ENCODE results near the gene KRTAP4-2. TPM values are rescaled to one million over a fixed set of nuclear protein-coding genes. Genes with fewer than 3 reads are reported as not detected.
"Not testable (repeated sequence)": the region's sequence is repeated elsewhere in the genome, so short reads cannot be mapped to it uniquely, and the experiment has no call there.

KRTAP4-2 gene
- total and polyA plus RNA-seq, 11 donors: not detected

GRCh38 chr17:41160648-41161047 is 17.4 kb downstream of the KRTAP4-2 start, which contains the start of gene KRTAP4-4:
TSS of gene KRTAP4-4 (minus strand) at chr17:41160748. CDS start at chr17:41160691, 57 bp downstream.
- H3K27me3 ChIP-seq: peaks cover 0 to 37% (median 9%) of the 10 kb centered on the region in 9 donors
- intact Hi-C loops (cut with DNase I): no loop called here
- no peaks in the 10 kb centered on the region for H3K4me1 ChIP-seq
- 75 to 95% (median 82%) methylated on average over 1 of the region's 1 CpG for WGBS, 4 donors
- H3K9me3 ChIP-seq: no peaks in the 10 kb centered on the region
- H3K27ac ChIP-seq: no peak within 1 kb of the TSS
- DNase-seq: no peak
- no peak for ATAC-seq
- no peaks in the 10 kb centered on the region for H3K36me3 ChIP-seq
- TF ChIP-seq, protein P1, sequence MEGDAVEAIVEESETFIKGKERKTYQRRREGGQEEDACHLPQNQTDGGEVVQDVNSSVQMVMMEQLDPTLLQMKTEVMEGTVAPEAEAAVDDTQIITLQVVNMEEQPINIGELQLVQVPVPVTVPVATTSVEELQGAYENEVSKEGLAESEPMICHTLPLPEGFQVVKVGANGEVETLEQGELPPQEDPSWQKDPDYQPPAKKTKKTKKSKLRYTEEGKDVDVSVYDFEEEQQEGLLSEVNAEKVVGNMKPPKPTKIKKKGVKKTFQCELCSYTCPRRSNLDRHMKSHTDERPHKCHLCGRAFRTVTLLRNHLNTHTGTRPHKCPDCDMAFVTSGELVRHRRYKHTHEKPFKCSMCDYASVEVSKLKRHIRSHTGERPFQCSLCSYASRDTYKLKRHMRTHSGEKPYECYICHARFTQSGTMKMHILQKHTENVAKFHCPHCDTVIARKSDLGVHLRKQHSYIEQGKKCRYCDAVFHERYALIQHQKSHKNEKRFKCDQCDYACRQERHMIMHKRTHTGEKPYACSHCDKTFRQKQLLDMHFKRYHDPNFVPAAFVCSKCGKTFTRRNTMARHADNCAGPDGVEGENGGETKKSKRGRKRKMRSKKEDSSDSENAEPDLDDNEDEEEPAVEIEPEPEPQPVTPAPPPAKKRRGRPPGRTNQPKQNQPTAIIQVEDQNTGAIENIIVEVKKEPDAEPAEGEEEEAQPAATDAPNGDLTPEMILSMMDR (IDR thresholded peaks at IDR 0.05): no peak
- TF ChIP-seq POLR2A (IDR thresholded peaks at IDR 0.05): no peak
- no peak within 1 kb of the TSS for H3K4me3 ChIP-seq

DNA sequence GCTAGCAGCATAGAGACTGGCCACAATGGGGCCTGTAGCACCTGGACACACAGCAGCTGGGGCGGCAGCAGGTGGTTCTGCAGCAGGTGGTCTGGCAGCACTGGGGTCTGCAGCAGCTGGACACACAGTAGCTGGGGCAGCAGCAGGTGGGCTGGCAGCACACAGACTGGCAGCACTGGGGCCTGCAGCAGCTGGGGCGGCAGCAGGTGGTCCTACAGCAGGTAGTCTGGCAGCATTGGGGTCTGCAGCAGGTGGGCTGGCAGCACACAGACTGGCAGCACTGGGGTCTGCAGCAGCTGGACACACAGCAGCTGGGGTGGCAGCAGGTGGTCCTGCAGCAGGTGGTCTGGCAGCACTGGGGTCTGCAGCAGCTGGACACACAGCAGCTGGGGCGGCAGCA is 17.8 kb downstream of the KRTAP4-2 start:
- DNase-seq; H3K36me3 ChIP-seq; H3K27ac ChIP-seq; H3K4me3 ChIP-seq; H3K9me3 ChIP-seq; intact Hi-C loops (cut with DNase I); ATAC-seq; H3K4me1 ChIP-seq: not testable (repeated sequence)
- peaks cover 0 to 37% (median 9%) of the 10 kb centered on the region in 9 donors for H3K27me3 ChIP-seq
- WGBS, 4 donors: 63 to 93% (median 89%) methylated on average over 2 to 3 of the region's 3 CpGs

GRCh38 chr17:41153856-41154255 is 24.2 kb downstream of the KRTAP4-2 start:
- no peak for ATAC-seq
- intact Hi-C loops (cut with DNase I): no loop called here
- no peak for DNase-seq
- Histone ChIP-seq H3K27ac (no peak overlapping the region), H3K27me3 (peaks cover 0 to 46% (median 4%) of the 10 kb centered on the region in 9 donors), H3K4me3 (no peak overlapping the region), H3K9me3 (peaks cover 0 to 4% (median 0%) of the 10 kb centered on the region in 12 donors), H3K4me1 (no peaks in the 10 kb centered on the region), H3K36me3 (no peaks in the 10 kb centered on the region)
- TF ChIP-seq, protein P1 (IDR thresholded peaks at IDR 0.05): no peak
- no peak for TF ChIP-seq POLR2A (IDR thresholded peaks at IDR 0.05)
- 2 to 8% (median 3%) methylated on average over 2 of the region's 2 CpGs for WGBS, 4 donors

DNA sequence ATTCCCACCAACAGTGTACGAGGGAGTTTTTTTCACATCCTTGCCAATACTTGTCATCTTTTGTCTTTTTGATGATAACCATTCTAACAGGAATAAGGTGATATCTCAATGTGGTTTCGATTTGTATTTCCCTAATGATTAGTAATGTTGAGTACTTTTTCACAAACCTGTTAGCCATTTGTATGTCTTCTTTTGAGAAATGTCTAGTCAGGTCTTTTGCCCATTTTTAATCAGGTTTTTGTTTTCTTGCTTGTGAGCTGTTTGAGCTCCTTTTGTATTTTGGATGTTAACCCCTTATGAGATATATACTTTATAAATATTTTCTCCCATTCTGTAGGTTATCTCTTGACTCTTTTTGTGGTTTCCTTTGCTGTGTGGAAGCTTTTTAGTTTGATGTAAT is 26.5 kb downstream of the KRTAP4-2 start:
- intact Hi-C loops (cut with DNase I): no loop called here
- Histone ChIP-seq H3K36me3 (no peaks in the 10 kb centered on the region), H3K9me3 (peaks cover 0 to 4% (median 0%) of the 10 kb centered on the region in 12 donors), H3K4me1 (no peaks in the 10 kb centered on the region), H3K4me3 (no peak overlapping the region), H3K27ac (no peak overlapping the region), H3K27me3 (peaks cover 0 to 32% (median 0%) of the 10 kb centered on the region in 9 donors)
- WGBS, 4 donors: 58 to 72% (median 66%) methylated on average over 2 of the region's 2 CpGs
- TF ChIP-seq, protein P1 (IDR thresholded peaks at IDR 0.05): no peak
- TF ChIP-seq POLR2A (IDR thresholded peaks at IDR 0.05): no peak
- ATAC-seq (no peak), DNase-seq (no peak)

DNA sequence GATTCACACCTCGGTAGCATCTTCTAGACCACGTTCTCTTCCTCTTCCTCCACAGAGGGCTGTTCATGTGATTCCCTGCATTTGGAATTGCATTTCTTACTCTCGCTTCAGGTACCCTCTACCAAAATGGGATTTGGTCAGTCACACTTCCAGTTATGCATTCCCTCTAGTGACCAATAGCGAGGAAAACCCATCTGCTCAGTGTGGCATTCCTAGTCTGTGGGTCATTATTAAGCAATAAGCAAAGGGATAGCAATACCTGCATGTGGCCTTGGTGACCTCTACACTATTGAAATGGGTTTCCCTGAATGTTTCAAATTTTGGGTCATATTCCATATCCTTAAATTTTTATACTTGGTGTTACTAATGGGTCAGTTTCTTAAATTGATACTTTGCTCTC is 28.0 kb downstream of the KRTAP4-2 start:
- Histone ChIP-seq H3K27me3 (peaks cover 0 to 32% (median 0%) of the 10 kb centered on the region in 9 donors), H3K4me1 (no peaks in the 10 kb centered on the region), H3K9me3 (peaks cover 0 to 4% (median 0%) of the 10 kb centered on the region in 12 donors), H3K27ac (no peak overlapping the region), H3K4me3 (no peak overlapping the region), H3K36me3 (no peaks in the 10 kb centered on the region)
- 77 to 85% (median 82%) methylated on average over 4 of the region's 4 CpGs for WGBS, 4 donors
- intact Hi-C loops (cut with DNase I): no loop called here
- ATAC-seq: no peak
- TF ChIP-seq, protein P1 (IDR thresholded peaks at IDR 0.05): no peak
- no peak for TF ChIP-seq POLR2A (IDR thresholded peaks at IDR 0.05)
- DNase-seq: no peak

Data from heart left ventricle (tissue), 16 donors.